Esophagus squamous epithelium (tissue), 5 donors: ENCODE data around the gene CD96. TPM values are rescaled to one million over a fixed set of nuclear protein-coding genes. Genes with fewer than 3 reads are reported as not detected.
"Not testable (repeated sequence)": the region's sequence is repeated elsewhere in the genome, so short reads cannot be mapped to it uniquely, and the experiment has no call there.

ENCODE experiments used
- DNase-seq: peaks from one replicate; lab custom pipeline; 2025; lab: John Stamatoyannopoulos, UW
- H3K27ac ChIP-seq, 4 donors: fragments of 200-600 bp; sonication (generic); one replicate each; pipeline ENCODE4 v1.5.1; 2016 to 2019; ENCODE audit warnings: mild to moderate bottlenecking in 1 of 4
- H3K27me3 ChIP-seq, 4 donors: fragments of 200-600 bp; sonication (generic); 1 replicate in 3 of 4; 2 replicates in 1 of 4; pipeline versions ENCODE4 v1.5.1 to v1.6.0; 2017 to 2021; ENCODE audit warnings: antibody characterized with exemption in 1 of 4
- H3K36me3 ChIP-seq, 3 donors: fragments of 200-600 bp; sonication (generic); one replicate each; pipeline ENCODE4 v1.5.1; 2016 to 2019
- H3K4me1 ChIP-seq, 3 donors: fragments of 200-600 bp; sonication (generic); one replicate each; pipeline ENCODE4 v1.5.1; 2017 to 2019
- H3K4me3 ChIP-seq, 4 donors: fragments of 200-600 bp; sonication (generic); 1 replicate in 3 of 4; 2 replicates in 1 of 4; pipeline ENCODE4 v1.5.1; 2016 to 2019; ENCODE audit warnings: mild to moderate bottlenecking in 2 of 4, moderate library complexity in 1 of 4
- H3K9me3 ChIP-seq, 3 donors: fragments of 200-600 bp; sonication (generic); one replicate each; pipeline ENCODE4 v1.5.1; 2016 to 2019
- CTCF ChIP-seq, 6 experiments: fragments of 450-650 bp in 4 of 6; fragments of 200-600 bp in 2 of 6; sonication (generic) in 2 of 6; IDR thresholded peaks; one replicate each; pipeline ENCODE4 v1.5.1; 2016 to 2019; ENCODE audit warnings: antibody characterized with exemption in 6 of 6, mild to moderate bottlenecking in 4 of 6, moderate library complexity in 4 of 6
- POLR2A ChIP-seq, 4 donors: fragments of 450-650 bp; IDR thresholded peaks; one replicate each; pipeline ENCODE4 v1.6.1; 2017; ENCODE audit warnings: antibody characterized with exemption in 4 of 4, mild to moderate bottlenecking in 4 of 4, moderate library complexity in 3 of 4
- WGBS, 2 donors: methylation state at CpG; one replicate each; pipeline ENCODE4 v1.1.5; 2018; 5-methylcytosine and 5-hydroxymethylcytosine counted together
- intact Hi-C: fragments of 100-400 bp; cut with DNase I; formaldehyde crosslinking; loops from one replicate; pipeline ENCODE4 v1.15.0; 2022
- total RNA-seq, 4 donors: library from RNA; depleted of rRNA; stranded (reverse); fragments of >200 nt; gene quantifications; one replicate each; pipeline ENCODE4 v1.1.0, GENCODE V29; 2016
- donor health status: DM: yes; HTN: yes; CAD: no.

The CD96 gene
- total RNA-seq, 4 donors from 2014 or later, result 2.4 to 6.9 (median 2.9) TPM

- no peaks in the 10 kb centered on the region for H3K27me3 ChIP-seq
- no peaks in the 10 kb centered on the region for H3K36me3 ChIP-seq
- DNase-seq, result no peak
- no peak for TF ChIP-seq CTCF (IDR thresholded peaks at IDR 0.05)
- TF ChIP-seq POLR2A (IDR thresholded peaks at IDR 0.05), result no peak
- WGBS, 2 donors, result 58 to 63% methylated on average over 2 of the region's 2 CpGs
- no peak overlapping the region for H3K27ac ChIP-seq
- H3K4me1 ChIP-seq, result no peaks in the 10 kb centered on the region
- H3K9me3 ChIP-seq, result peaks cover 0 to 10% (median 0%) of the 10 kb centered on the region in 3 donors
- H3K4me3 ChIP-seq, result no peak overlapping the region
- intact Hi-C loops, result no loop called here
Measured at GRCh38 chr3:111627092-111627491, 85.1 kb downstream of the CD96 start.

GRCh38 chr3:111629018-111629417 is 87.0 kb downstream of the CD96 start:
- H3K36me3 ChIP-seq, H3K27me3 ChIP-seq, H3K9me3 ChIP-seq, H3K27ac ChIP-seq, DNase-seq, H3K4me3 ChIP-seq, H3K4me1 ChIP-seq, intact Hi-C loops: not testable (repeated sequence)
- 96% methylated on average over 1 of the region's 1 CpG for WGBS, 2 donors

- H3K36me3 ChIP-seq, H3K9me3 ChIP-seq, H3K27ac ChIP-seq, intact Hi-C loops, H3K4me1 ChIP-seq, H3K4me3 ChIP-seq, H3K27me3 ChIP-seq, DNase-seq: not testable (repeated sequence)
Measured at GRCh38 chr3:111630638-111631037, 88.6 kb downstream of the CD96 start.

- H3K27ac ChIP-seq, result no peak overlapping the region
- TF ChIP-seq POLR2A (IDR thresholded peaks at IDR 0.05) (no peak), CTCF (IDR thresholded peaks at IDR 0.05) (no peak)
- no peaks in the 10 kb centered on the region for H3K9me3 ChIP-seq
- H3K4me1 ChIP-seq, result peaks cover 0 to 4% (median 0%) of the 10 kb centered on the region in 3 donors
- 81 to 82% methylated on average over 2 of the region's 2 CpGs for WGBS, 2 donors
- no peaks in the 10 kb centered on the region for H3K36me3 ChIP-seq
- H3K4me3 ChIP-seq, result no peak overlapping the region
- intact Hi-C loops, result no loop called here
- DNase-seq, result no peak
- H3K27me3 ChIP-seq, result no peaks in the 10 kb centered on the region
Measured at GRCh38 chr3:111635403-111635802, 93.4 kb downstream of the CD96 start.

GRCh38 chr3:111636366-111636885 is 94.4 kb downstream of the CD96 start:
- WGBS, 2 donors, result 21 to 45% methylated on average over 4 of the region's 4 CpGs
- DNase-seq, result no peak
- Histone ChIP-seq H3K36me3 (no peaks in the 10 kb centered on the region), H3K27me3 (no peaks in the 10 kb centered on the region), H3K9me3 (no peaks in the 10 kb centered on the region), H3K4me3 (no peak overlapping the region), H3K4me1 (peaks cover 0 to 4% (median 0%) of the 10 kb centered on the region in 3 donors), H3K27ac (no peak overlapping the region)
- intact Hi-C loops, result no loop called here
- no peak for TF ChIP-seq POLR2A (IDR thresholded peaks at IDR 0.05)
- TF ChIP-seq CTCF (IDR thresholded peaks at IDR 0.05), result no peak

GRCh38 chr3:111639316-111639715 is 97.3 kb downstream of the CD96 start:
- Histone ChIP-seq H3K27me3 (no peaks in the 10 kb centered on the region), H3K36me3 (no peaks in the 10 kb centered on the region), H3K27ac (no peak overlapping the region), H3K9me3 (no peaks in the 10 kb centered on the region), H3K4me3 (no peak overlapping the region), H3K4me1 (peaks cover 0 to 4% (median 0%) of the 10 kb centered on the region in 3 donors)
- no peak for DNase-seq
- WGBS, 2 donors, result 18% methylated on average over 2 of the region's 4 CpGs; no CpG with 5 or more reads in 1 of the 2 donors
- intact Hi-C loops, result no loop called here
- TF ChIP-seq POLR2A (IDR thresholded peaks at IDR 0.05) (no peak), CTCF (IDR thresholded peaks at IDR 0.05) (no peak)
